Stimulated activated CD4-positive, alpha-beta T cell treated with anti-CD3 and anti-CD28 coated beads, TNF-alpha, amount 100 ng/mL, for 48 hours (primary cell): Measurements from ENCODE around the gene PFKFB4.

Experiments used
- DNase-seq, 3 donors: peaks; one replicate each; pipeline ENCODE4 v3.0.0-alpha.2; 2020; ENCODE audit warnings: low read depth in 3 of 3

The PFKFB4 gene

GRCh38 chr3:48556796-48557626 lies at the start of gene PFKFB4:
TSS of gene PFKFB4 (minus strand) at chr3:48556803. CDS start at chr3:48556777, 26 bp downstream.
- peak; percentile 99 to 100 (median 99) for DNase-seq

GRCh38 chr3:48601622-48601994 lies 45.0 kb upstream of the PFKFB4 start:
- DNase-seq, result no peak

- no peak for DNase-seq
Measured at GRCh38 chr3:48600711-48601621, 44.4 kb upstream of the PFKFB4 start.

GRCh38 chr3:48599509-48600285 lies 43.1 kb upstream of the PFKFB4 start:
- no peak for DNase-seq

GRCh38 chr3:48599077-48599501 lies 42.5 kb upstream of the PFKFB4 start:
- no peak for DNase-seq

- DNase-seq, result no peak
Measured at GRCh38 chr3:48598323-48599076, 41.9 kb upstream of the PFKFB4 start.

- DNase-seq, result no peak
Measured at GRCh38 chr3:48597408-48597800, 40.8 kb upstream of the PFKFB4 start.

GRCh38 chr3:48596676-48597407 lies 40.2 kb upstream of the PFKFB4 start:
- no peak for DNase-seq

GRCh38 chr3:48596157-48596556 lies 39.6 kb upstream of the PFKFB4 start:
- DNase-seq, result no peak

GRCh38 chr3:48595526-48596121 lies 39.0 kb upstream of the PFKFB4 start:
- DNase-seq, result no peak

- DNase-seq, result no peak
Measured at GRCh38 chr3:48595075-48595525, 38.5 kb upstream of the PFKFB4 start, which contains the start of gene COL7A1. TSS of gene COL7A1 (minus strand) at chr3:48595329. CDS start at chr3:48595159, 170 bp downstream.

- DNase-seq, result no peak
Measured at GRCh38 chr3:48594417-48595049, 37.9 kb upstream of the PFKFB4 start.

GRCh38 chr3:48593337-48593736 lies 36.7 kb upstream of the PFKFB4 start:
- no peak for DNase-seq

GRCh38 chr3:48592519-48593087 lies 36.0 kb upstream of the PFKFB4 start:
- DNase-seq, result no peak

GRCh38 chr3:48591886-48592518 lies 35.4 kb upstream of the PFKFB4 start:
- no peak for DNase-seq

- DNase-seq, result no peak
Measured at GRCh38 chr3:48591436-48591835, 34.8 kb upstream of the PFKFB4 start.

- DNase-seq, result no peak
Measured at GRCh38 chr3:48588230-48588629, 31.6 kb upstream of the PFKFB4 start.

GRCh38 chr3:48587686-48588085 lies 31.1 kb upstream of the PFKFB4 start:
- DNase-seq, result no peak
